WTC11 (cell line): ENCODE results near the gene EREG. TPM values are rescaled to one million over a fixed set of nuclear protein-coding genes. Genes with fewer than 3 reads are reported as not detected.

Experiments used
- ATAC-seq: fragments of 200-7000 bp; cut with Tn5 transposase; 2 replicates; pipeline ENCODE4 v1.10.0; 2021; ENCODE audit warnings: mild to moderate bottlenecking, moderate library complexity
- CTCF ChIA-PET: fragments of 300-600 bp; sonication (Branson Sonifier 250); formaldehyde crosslinking; loops from one replicate; lab custom pipeline; 2021; ENCODE audit warnings: antibody characterized with exemption; lab: Charles Lee
- POLR2A ChIA-PET: fragments of 350-600 bp; sonication (Branson Sonifier 250); formaldehyde crosslinking; loops from one replicate; lab custom pipeline; 2021; ENCODE audit warnings: antibody characterized with exemption; lab: Charles Lee
- DNase-seq: peaks from one replicate; pipeline ENCODE4 v3.0.0; 2021; ENCODE audit warnings: low spot score
- H3K27ac Mint-ChIP-seq: 2 replicates; pipeline ENCODE4 v1.8.0; 2021; ENCODE audit warnings: mixed read lengths
- H3K27me3 Mint-ChIP-seq: 2 replicates; pipeline ENCODE4 v1.8.0; 2021; ENCODE audit warnings: low read depth, mild to moderate bottlenecking, moderate library complexity, mixed read lengths
- H3K36me3 Mint-ChIP-seq: 2 replicates; pipeline ENCODE4 v1.8.0; 2021; ENCODE audit warnings: mixed read lengths
- H3K4me1 Mint-ChIP-seq: 2 replicates; pipeline ENCODE4 v1.8.0; 2022; ENCODE audit warnings: mixed read lengths
- H3K4me3 Mint-ChIP-seq: 2 replicates; pipeline ENCODE4 v1.8.0; 2021; ENCODE audit warnings: mild to moderate bottlenecking, moderate library complexity, mixed read lengths
- H3K9me3 Mint-ChIP-seq: 2 replicates; pipeline ENCODE4 v1.8.0; 2021; ENCODE audit warnings: mixed read lengths
- ATF1 ChIP-seq: sonication (generic); formaldehyde crosslinking; IDR thresholded peaks from 2 replicates; pipeline ENCODE4 v1.8.1; 2023; ENCODE audit warnings: mild to moderate bottlenecking, moderate library complexity, missing genetic modification reagents
- CBFB ChIP-seq: sonication (generic); formaldehyde crosslinking; IDR thresholded peaks from 2 replicates; pipeline ENCODE4 v1.8.1; 2022; ENCODE audit warnings: mild to moderate bottlenecking, low read depth, missing genetic modification reagents
- CREM ChIP-seq: sonication (generic); formaldehyde crosslinking; IDR thresholded peaks from 2 replicates; pipeline ENCODE4 v1.8.1; 2022; ENCODE audit warnings: mild to moderate bottlenecking, missing genetic modification reagents, moderate library complexity
- GRHL2 ChIP-seq: fragments of 250-450 bp; sonication (Bioruptor Pico); IDR thresholded peaks from 2 replicates; pipeline ENCODE4 v1.8.0; 2022; ENCODE audit warnings: mild to moderate bottlenecking, moderate library complexity; ENCODE audit not compliant: insufficient replicate concordance, severe bottlenecking
- GTF2I ChIP-seq: fragments of 250-450 bp; sonication (Bioruptor Pico); conservative IDR thresholded peaks from 2 replicates; pipeline ENCODE4 v1.4.0; 2021; ENCODE audit warnings: mild to moderate bottlenecking
- IRF2 ChIP-seq: sonication (generic); formaldehyde crosslinking; IDR thresholded peaks from 2 replicates; pipeline ENCODE4 v1.8.0; 2022; ENCODE audit warnings: low read depth, missing genetic modification reagents, borderline replicate concordance
- OVOL2 ChIP-seq: fragments of 250-450 bp; sonication (Bioruptor Pico); IDR thresholded peaks from 2 replicates; pipeline ENCODE4 v1.9.0; 2021; ENCODE audit warnings: mild to moderate bottlenecking, borderline replicate concordance
- RELA ChIP-seq: sonication (generic); formaldehyde crosslinking; IDR thresholded peaks from 2 replicates; pipeline ENCODE4 v1.8.1; 2022; ENCODE audit warnings: missing genetic modification reagents, mild to moderate bottlenecking, borderline replicate concordance
- SMAD3 ChIP-seq: sonication (generic); formaldehyde crosslinking; IDR thresholded peaks from 2 replicates; pipeline ENCODE4 v1.8.0; 2022; ENCODE audit warnings: missing genetic modification reagents, mild to moderate bottlenecking, borderline replicate concordance
- TCF7 ChIP-seq: sonication (generic); formaldehyde crosslinking; IDR thresholded peaks from 2 replicates; pipeline ENCODE4 v1.8.0; 2022; ENCODE audit warnings: mild to moderate bottlenecking, low read depth, missing genetic modification reagents, moderate library complexity
- ZBTB21 ChIP-seq: sonication (generic); formaldehyde crosslinking; IDR thresholded peaks from 2 replicates; pipeline ENCODE4 v1.8.1; 2023; ENCODE audit warnings: mild to moderate bottlenecking, missing genetic modification reagents, borderline replicate concordance
- ZNF232 ChIP-seq: sonication (generic); formaldehyde crosslinking; IDR thresholded peaks from 2 replicates; pipeline ENCODE4 v1.8.0; 2022; ENCODE audit warnings: mild to moderate bottlenecking, missing genetic modification reagents
- ZNF671 ChIP-seq: fragments of 250-450 bp; sonication (Bioruptor Pico); IDR thresholded peaks from 2 replicates; pipeline ENCODE4 v1.8.0; 2021; ENCODE audit warnings: mild to moderate bottlenecking
- total RNA-seq: library from RNA; stranded (reverse); gene quantifications from 3 replicates; pipeline ENCODE4 v1.2.3, GENCODE V29; 2021
- TF ChIP-seq, protein P1 (sequence below): fragments of 250-450 bp; sonication (Bioruptor Pico); IDR thresholded peaks from 2 replicates; pipeline ENCODE4 v1.9.0; 2021; ENCODE audit warnings: mild to moderate bottlenecking
- TF ChIP-seq, protein P2 (sequence below): fragments of 200-600 bp; IDR thresholded peaks from 2 replicates; pipeline ENCODE4 v1.8.0; 2022; ENCODE audit warnings: antibody characterized with exemption
- TF ChIP-seq, protein P3 (sequence below): sonication (generic); formaldehyde crosslinking; conservative IDR thresholded peaks from 2 replicates; pipeline ENCODE4 v1.8.1; 2023; ENCODE audit warnings: mild to moderate bottlenecking, low read depth, missing genetic modification reagents, moderate library complexity
- TF ChIP-seq, protein P4 (sequence below): sonication (generic); formaldehyde crosslinking; conservative IDR thresholded peaks from 2 replicates; pipeline ENCODE4 v1.8.1; 2022; ENCODE audit warnings: mild to moderate bottlenecking, missing genetic modification reagents
- TF ChIP-seq, protein P5 (sequence below): sonication (generic); formaldehyde crosslinking; IDR thresholded peaks from 2 replicates; pipeline ENCODE4 v1.8.0; 2022; ENCODE audit warnings: mild to moderate bottlenecking, missing genetic modification reagents

Gene EREG
- total RNA-seq, 1 experiment from 2014 or later = 0.09 TPM

DNA sequence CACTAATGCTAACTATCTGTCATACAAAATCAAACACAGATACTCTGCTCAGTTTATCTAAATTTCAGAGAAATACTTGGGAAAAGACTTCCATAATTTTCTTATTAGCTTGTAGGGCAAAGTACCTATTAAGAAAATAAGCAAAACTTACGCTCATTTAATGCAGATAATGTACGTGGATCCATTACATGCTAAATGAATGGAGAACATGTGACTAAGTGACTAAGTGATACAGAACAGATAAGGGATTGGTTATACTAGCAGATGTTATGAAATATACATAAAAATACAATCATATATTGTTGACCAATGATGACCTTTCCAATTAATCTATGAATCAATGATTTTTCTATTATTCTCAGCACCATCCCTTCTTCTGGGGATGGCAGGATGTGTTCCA, 25.7 kb downstream of the EREG start (continued):
- TF ChIP-seq, protein P1, sequence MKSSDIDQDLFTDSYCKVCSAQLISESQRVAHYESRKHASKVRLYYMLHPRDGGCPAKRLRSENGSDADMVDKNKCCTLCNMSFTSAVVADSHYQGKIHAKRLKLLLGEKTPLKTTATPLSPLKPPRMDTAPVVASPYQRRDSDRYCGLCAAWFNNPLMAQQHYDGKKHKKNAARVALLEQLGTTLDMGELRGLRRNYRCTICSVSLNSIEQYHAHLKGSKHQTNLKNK = no peak
- TF ChIP-seq, protein P2, sequence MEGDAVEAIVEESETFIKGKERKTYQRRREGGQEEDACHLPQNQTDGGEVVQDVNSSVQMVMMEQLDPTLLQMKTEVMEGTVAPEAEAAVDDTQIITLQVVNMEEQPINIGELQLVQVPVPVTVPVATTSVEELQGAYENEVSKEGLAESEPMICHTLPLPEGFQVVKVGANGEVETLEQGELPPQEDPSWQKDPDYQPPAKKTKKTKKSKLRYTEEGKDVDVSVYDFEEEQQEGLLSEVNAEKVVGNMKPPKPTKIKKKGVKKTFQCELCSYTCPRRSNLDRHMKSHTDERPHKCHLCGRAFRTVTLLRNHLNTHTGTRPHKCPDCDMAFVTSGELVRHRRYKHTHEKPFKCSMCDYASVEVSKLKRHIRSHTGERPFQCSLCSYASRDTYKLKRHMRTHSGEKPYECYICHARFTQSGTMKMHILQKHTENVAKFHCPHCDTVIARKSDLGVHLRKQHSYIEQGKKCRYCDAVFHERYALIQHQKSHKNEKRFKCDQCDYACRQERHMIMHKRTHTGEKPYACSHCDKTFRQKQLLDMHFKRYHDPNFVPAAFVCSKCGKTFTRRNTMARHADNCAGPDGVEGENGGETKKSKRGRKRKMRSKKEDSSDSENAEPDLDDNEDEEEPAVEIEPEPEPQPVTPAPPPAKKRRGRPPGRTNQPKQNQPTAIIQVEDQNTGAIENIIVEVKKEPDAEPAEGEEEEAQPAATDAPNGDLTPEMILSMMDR = no peak
- TF ChIP-seq CREM (no peak), CBFB (CRISPR knock-in tag) (no peak)

DNA sequence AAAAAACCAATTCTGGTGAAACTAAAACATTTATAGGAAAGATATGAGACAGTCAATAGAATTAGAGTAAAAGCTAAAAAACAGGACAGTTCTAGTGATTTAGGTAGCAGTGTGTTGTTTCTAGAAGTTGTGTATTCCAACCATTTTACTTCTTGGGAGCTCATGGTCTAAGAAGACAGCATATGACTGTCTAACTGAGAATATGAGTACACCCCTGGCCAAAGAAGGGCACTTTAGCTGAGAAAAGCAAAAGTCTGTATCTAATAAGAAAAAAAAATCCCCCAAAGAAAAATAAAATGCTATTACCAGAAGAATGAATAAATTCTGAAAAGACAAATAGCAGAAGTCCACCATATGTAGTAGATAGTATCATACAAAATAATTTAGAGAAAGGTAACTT, 26.4 kb downstream of the EREG start:
- Mint-ChIP-seq H3K27ac (no peak overlapping the region), H3K27me3 (no peaks in the 10 kb centered on the region), H3K4me1 (no peaks in the 10 kb centered on the region), H3K4me3 (no peak overlapping the region), H3K9me3 (no peaks in the 10 kb centered on the region), H3K36me3 (no peaks in the 10 kb centered on the region)
- ChIA-PET CTCF (no interaction called here), POLR2A (no interaction called here)
- ATAC-seq (no peak), DNase-seq (no peak)
- no peak for TF ChIP-seq ATF1
- no peak for TF ChIP-seq TCF7
- TF ChIP-seq GRHL2 (CRISPR knock-in tag) = no peak
- no peak for TF ChIP-seq OVOL2 (CRISPR knock-in tag)
- no peak for TF ChIP-seq ZBTB21 (CRISPR knock-in tag)
- no peak for TF ChIP-seq ZNF671
- no peak for TF ChIP-seq SMAD3 (CRISPR knock-in tag)
- TF ChIP-seq, protein P1 = no peak
- TF ChIP-seq IRF2 = no peak
- TF ChIP-seq, protein P3, sequence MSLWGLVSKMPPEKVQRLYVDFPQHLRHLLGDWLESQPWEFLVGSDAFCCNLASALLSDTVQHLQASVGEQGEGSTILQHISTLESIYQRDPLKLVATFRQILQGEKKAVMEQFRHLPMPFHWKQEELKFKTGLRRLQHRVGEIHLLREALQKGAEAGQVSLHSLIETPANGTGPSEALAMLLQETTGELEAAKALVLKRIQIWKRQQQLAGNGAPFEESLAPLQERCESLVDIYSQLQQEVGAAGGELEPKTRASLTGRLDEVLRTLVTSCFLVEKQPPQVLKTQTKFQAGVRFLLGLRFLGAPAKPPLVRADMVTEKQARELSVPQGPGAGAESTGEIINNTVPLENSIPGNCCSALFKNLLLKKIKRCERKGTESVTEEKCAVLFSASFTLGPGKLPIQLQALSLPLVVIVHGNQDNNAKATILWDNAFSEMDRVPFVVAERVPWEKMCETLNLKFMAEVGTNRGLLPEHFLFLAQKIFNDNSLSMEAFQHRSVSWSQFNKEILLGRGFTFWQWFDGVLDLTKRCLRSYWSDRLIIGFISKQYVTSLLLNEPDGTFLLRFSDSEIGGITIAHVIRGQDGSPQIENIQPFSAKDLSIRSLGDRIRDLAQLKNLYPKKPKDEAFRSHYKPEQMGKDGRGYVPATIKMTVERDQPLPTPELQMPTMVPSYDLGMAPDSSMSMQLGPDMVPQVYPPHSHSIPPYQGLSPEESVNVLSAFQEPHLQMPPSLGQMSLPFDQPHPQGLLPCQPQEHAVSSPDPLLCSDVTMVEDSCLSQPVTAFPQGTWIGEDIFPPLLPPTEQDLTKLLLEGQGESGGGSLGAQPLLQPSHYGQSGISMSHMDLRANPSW (CRISPR knock-in tag) = no peak

DNA sequence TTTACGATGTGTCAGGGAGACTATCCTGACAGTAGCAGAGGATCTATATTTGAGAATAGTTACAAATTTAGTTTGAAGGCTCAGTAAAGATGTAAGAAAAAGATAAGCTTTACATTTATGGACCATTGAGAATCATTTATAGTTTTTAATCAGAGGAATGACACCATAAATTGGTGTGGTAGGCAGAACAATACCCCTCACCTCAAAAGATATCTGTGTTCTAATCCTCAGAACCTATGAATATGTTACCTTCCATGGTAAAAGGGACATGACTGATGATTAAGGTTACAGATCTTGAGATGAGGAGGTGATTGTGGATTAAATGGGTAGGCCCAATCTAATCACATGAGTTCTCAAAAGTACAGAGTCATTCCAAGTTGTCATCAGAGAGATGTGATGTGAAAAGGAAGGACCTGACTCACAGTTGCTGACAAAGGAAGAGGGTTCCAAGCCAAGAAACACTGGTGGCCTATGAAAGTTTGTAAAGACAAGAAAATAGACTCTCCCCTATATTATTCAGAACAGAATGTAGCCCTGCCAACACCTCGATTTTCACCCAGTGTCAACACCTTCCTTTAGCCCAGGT, 27.0 kb downstream of the EREG start:
- no peaks in the 10 kb centered on the region for H3K36me3 Mint-ChIP-seq

More for the DNA sequence above, 27.0 kb downstream of the EREG start:
- no peak for DNase-seq
- Mint-ChIP-seq H3K4me1 (no peaks in the 10 kb centered on the region), H3K27ac (no peak overlapping the region), H3K9me3 (no peaks in the 10 kb centered on the region), H3K27me3 (no peaks in the 10 kb centered on the region), H3K4me3 (no peak overlapping the region)
- POLR2A ChIA-PET = no interaction called here
- CTCF ChIA-PET = no interaction called here
- TF ChIP-seq IRF2 (no peak), RELA (no peak), GTF2I (no peak), ZNF232 (CRISPR knock-in tag) (no peak)
- TF ChIP-seq, protein P4, sequence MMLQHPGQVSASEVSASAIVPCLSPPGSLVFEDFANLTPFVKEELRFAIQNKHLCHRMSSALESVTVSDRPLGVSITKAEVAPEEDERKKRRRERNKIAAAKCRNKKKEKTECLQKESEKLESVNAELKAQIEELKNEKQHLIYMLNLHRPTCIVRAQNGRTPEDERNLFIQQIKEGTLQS (CRISPR knock-in tag) = no peak
- TF ChIP-seq, protein P5, sequence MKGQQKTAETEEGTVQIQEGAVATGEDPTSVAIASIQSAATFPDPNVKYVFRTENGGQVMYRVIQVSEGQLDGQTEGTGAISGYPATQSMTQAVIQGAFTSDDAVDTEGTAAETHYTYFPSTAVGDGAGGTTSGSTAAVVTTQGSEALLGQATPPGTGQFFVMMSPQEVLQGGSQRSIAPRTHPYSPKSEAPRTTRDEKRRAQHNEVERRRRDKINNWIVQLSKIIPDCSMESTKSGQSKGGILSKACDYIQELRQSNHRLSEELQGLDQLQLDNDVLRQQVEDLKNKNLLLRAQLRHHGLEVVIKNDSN (CRISPR knock-in tag) = no peak
- ATAC-seq = no peak
